Ascending aorta (tissue), 2 donors: ENCODE measurements around the gene TAMALIN. TPM values are rescaled to one million over a fixed set of nuclear protein-coding genes. Genes with fewer than 3 reads are reported as not detected.
"Not testable (repeated sequence)": the region's sequence is repeated elsewhere in the genome, so short reads cannot be mapped to it uniquely, and the experiment has no call there.

ENCODE experiments used
- DNase-seq, 2 donors: peaks; one replicate each; pipeline ENCODE4 v3.0.0-alpha.2; 2019; ENCODE audit warnings: low spot score in 2 of 2
- H3K27ac ChIP-seq, 2 donors: fragments of 200-600 bp; sonication (generic); one replicate each; pipeline ENCODE4 v1.5.1; 2016 to 2017; ENCODE audit warnings: mild to moderate bottlenecking in 1 of 2
- H3K27me3 ChIP-seq: fragments of 200-600 bp; sonication (generic); one replicate; pipeline ENCODE4 v1.5.1; 2017
- H3K36me3 ChIP-seq, 2 donors: fragments of 200-600 bp; sonication (generic); one replicate each; pipeline ENCODE4 v1.5.1; 2016
- H3K4me1 ChIP-seq, 2 donors: fragments of 200-600 bp; sonication (generic); one replicate each; pipeline ENCODE4 v1.5.1; 2016 to 2017; ENCODE audit warnings: mild to moderate bottlenecking in 1 of 2
- H3K4me3 ChIP-seq, 2 donors: fragments of 200-600 bp; sonication (generic); one replicate each; pipeline ENCODE4 v1.5.1; 2016 to 2017; ENCODE audit warnings: mild to moderate bottlenecking in 1 of 2
- H3K9me3 ChIP-seq, 2 donors: fragments of 200-600 bp; sonication (generic); one replicate each; pipeline ENCODE4 v1.5.1; 2016
- intact Hi-C: fragments of 100-400 bp; cut with DNase I; formaldehyde crosslinking; loops from one replicate; pipeline ENCODE4 v1.15.1; 2023
- total RNA-seq: library from RNA; depleted of rRNA; stranded (reverse); fragments of >200 nt; gene quantifications from one replicate; pipeline ENCODE4 v1.1.0, GENCODE V29; 2016
- TF ChIP-seq, protein P1 (sequence below), 3 experiments: fragments of 200-600 bp in 2 of 3; fragments of 450-650 bp in 1 of 3; sonication (generic) in 2 of 3; IDR thresholded peaks; one replicate each; pipeline ENCODE4 v1.5.1; 2016 to 2019; ENCODE audit warnings: antibody characterized with exemption in 3 of 3, mild to moderate bottlenecking in 1 of 3, moderate library complexity in 1 of 3

TAMALIN gene
- total RNA-seq, 1 donor from 2014 or later = 32.6 TPM

- no peak for DNase-seq
- TF ChIP-seq, protein P1, sequence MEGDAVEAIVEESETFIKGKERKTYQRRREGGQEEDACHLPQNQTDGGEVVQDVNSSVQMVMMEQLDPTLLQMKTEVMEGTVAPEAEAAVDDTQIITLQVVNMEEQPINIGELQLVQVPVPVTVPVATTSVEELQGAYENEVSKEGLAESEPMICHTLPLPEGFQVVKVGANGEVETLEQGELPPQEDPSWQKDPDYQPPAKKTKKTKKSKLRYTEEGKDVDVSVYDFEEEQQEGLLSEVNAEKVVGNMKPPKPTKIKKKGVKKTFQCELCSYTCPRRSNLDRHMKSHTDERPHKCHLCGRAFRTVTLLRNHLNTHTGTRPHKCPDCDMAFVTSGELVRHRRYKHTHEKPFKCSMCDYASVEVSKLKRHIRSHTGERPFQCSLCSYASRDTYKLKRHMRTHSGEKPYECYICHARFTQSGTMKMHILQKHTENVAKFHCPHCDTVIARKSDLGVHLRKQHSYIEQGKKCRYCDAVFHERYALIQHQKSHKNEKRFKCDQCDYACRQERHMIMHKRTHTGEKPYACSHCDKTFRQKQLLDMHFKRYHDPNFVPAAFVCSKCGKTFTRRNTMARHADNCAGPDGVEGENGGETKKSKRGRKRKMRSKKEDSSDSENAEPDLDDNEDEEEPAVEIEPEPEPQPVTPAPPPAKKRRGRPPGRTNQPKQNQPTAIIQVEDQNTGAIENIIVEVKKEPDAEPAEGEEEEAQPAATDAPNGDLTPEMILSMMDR (IDR thresholded peaks at IDR 0.05) = no peak
- Histone ChIP-seq H3K36me3 (peaks cover 14 to 33% of the 10 kb centered on the region in 2 donors), H3K4me3 (no peak overlapping the region), H3K9me3 (no peaks in the 10 kb centered on the region), H3K27me3 (no peaks in the 10 kb centered on the region), H3K27ac (no peak overlapping the region), H3K4me1 (peaks cover 0 to 33% of the 10 kb centered on the region in 2 donors)
- intact Hi-C loops = no loop called here
These were observed 31.6 kb upstream of the TAMALIN start for GRCh38 chr12:51975196-51975595.

DNA sequence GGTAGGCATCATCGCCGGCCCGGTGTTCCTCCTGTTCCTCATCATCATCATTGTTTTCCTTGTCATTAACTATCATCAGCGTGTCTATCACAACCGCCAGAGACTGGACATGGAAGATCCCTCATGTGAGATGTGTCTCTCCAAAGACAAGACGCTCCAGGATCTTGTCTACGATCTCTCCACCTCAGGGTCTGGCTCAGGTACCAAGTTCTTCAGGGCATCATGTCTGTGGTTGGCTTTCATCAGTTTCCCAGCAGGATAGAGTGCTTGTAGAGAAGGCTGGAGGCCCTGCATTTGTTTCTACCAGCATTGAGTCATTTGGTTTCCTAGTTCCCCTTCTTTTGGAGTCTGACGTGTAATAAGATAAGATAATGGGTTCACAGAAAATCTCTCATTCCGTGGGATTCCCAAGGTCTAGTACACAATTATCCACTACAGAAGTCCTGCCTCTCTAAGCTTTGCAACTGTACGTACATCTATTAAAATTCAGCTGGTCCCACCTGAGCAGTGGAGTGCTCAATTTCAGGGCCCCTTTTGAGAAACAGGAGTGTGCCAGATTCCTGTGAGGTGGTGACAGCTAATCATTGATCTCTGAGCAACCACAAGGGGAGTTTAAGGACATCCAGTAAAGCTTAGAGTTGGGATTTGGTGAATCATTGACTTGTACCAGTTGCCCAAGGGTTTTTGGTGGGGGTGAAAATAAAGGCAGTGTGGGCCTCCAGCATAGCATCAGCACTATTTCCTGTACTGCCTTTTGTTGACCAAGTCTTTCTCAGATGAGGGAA lies 30.2 kb upstream of the TAMALIN start:
- peaks cover 0 to 24% of the 10 kb centered on the region in 2 donors for H3K4me1 ChIP-seq
- no peak overlapping the region for H3K4me3 ChIP-seq
- intact Hi-C loops = no loop called here
- H3K36me3 ChIP-seq = peaks cover 18 to 44% of the 10 kb centered on the region in 2 donors
- H3K27ac ChIP-seq = no peak overlapping the region
- no peaks in the 10 kb centered on the region for H3K9me3 ChIP-seq
- no peaks in the 10 kb centered on the region for H3K27me3 ChIP-seq
- no peak for DNase-seq
- TF ChIP-seq, protein P1 (IDR thresholded peaks at IDR 0.05) = no peak

- H3K27ac ChIP-seq = no peak overlapping the region
- DNase-seq = no peak
- no peaks in the 10 kb centered on the region for H3K9me3 ChIP-seq
- no peaks in the 10 kb centered on the region for H3K27me3 ChIP-seq
- TF ChIP-seq, protein P1 (IDR thresholded peaks at IDR 0.05) = no peak
- intact Hi-C loops = no loop called here
- H3K4me3 ChIP-seq = no peak overlapping the region
- peaks cover 24 to 52% of the 10 kb centered on the region in 2 donors for H3K36me3 ChIP-seq
- peaks cover 0 to 22% of the 10 kb centered on the region in 2 donors for H3K4me1 ChIP-seq
These were observed 29.4 kb upstream of the TAMALIN start for GRCh38 chr12:51977320-51977753.

DNA sequence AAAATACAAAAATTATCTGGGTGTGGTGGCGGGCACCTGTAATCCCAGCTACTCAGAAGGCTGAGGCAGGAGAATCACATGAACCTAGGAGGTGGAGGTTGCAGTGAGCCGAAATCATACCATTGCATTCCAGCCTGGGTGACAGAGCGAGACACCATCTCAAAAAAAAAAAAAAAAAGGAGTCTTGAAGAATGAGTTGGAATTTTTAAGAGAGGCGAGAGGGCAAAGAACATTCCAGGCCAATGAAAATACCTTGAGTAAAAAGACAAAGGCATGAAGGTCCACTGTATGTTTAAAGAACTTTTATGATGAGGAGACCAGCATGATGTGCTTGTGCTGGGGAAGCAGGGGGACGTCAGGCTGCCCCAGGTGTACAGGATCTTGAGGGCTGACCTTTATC lies 27.4 kb upstream of the TAMALIN start:
- H3K4me1 ChIP-seq, H3K9me3 ChIP-seq, H3K27ac ChIP-seq, H3K27me3 ChIP-seq, DNase-seq, H3K4me3 ChIP-seq, intact Hi-C loops: not testable (repeated sequence)
- peaks cover 43 to 69% of the 10 kb centered on the region in 2 donors for H3K36me3 ChIP-seq

- DNase-seq = peak in 1 of 2 donors; percentile 84
- intact Hi-C loops = loop anchor here (2.0 kb wide), 1 partner anchor 55 kb away; no protein-coding TSS in a partner anchor
- H3K4me3 ChIP-seq = no peak overlapping the region
These were observed 26.5 kb upstream of the TAMALIN start for GRCh38 chr12:51980051-51980808.

More at GRCh38 chr12:51980051-51980808, 26.5 kb upstream of the TAMALIN start:
- Histone ChIP-seq H3K36me3 (peaks cover 52 to 76% of the 10 kb centered on the region in 2 donors), H3K9me3 (no peaks in the 10 kb centered on the region), H3K27ac (no peak overlapping the region), H3K4me1 (peaks cover 0 to 6% of the 10 kb centered on the region in 2 donors), H3K27me3 (no peaks in the 10 kb centered on the region)
- TF ChIP-seq, protein P1 (IDR thresholded peaks at IDR 0.05) = peak; percentile 86 to 94 (median 91)
